Breast epithelium (tissue), 4 donors: ENCODE data around the gene GAPDHS. TPM values are rescaled to one million over a fixed set of nuclear protein-coding genes. Genes with fewer than 3 reads are reported as not detected.

Experiments
- DNase-seq, 2 donors: peaks; one replicate each; pipeline ENCODE4 v3.0.0-alpha.2; 2019; ENCODE audit warnings: low spot score in 2 of 2
- H3K27ac ChIP-seq, 2 donors: fragments of 200-600 bp; sonication (generic) in 1 of 2; one replicate each; pipeline ENCODE4 v1.5.1; 2016 to 2019; ENCODE audit warnings: mild to moderate bottlenecking in 1 of 2
- H3K27me3 ChIP-seq, 2 donors: fragments of 200-600 bp; sonication (generic) in 1 of 2; one replicate each; pipeline versions ENCODE4 v1.5.1 to v1.6.0; 2017 to 2019; ENCODE audit warnings: control low read depth in 1 of 2, mild to moderate bottlenecking in 1 of 2
- H3K36me3 ChIP-seq: fragments of 200-600 bp; one replicate; pipeline ENCODE4 v1.5.1; 2019
- H3K4me1 ChIP-seq, 2 donors: fragments of 200-600 bp; sonication (generic); one replicate each; pipeline ENCODE4 v1.5.1; 2016 to 2019; ENCODE audit warnings: control low read depth in 1 of 2
- H3K4me3 ChIP-seq, 3 donors: fragments of 200-600 bp; sonication (generic); 1 replicate in 2 of 3; 2 replicates in 1 of 3; pipeline ENCODE4 v1.5.1; 2016 to 2019; ENCODE audit warnings: mild to moderate bottlenecking in 3 of 3, moderate library complexity in 2 of 3
- H3K9me3 ChIP-seq, 2 donors: fragments of 200-600 bp; sonication (generic) in 1 of 2; one replicate each; pipeline ENCODE4 v1.5.1; 2016 to 2019; ENCODE audit warnings: control low read depth in 1 of 2
- POLR2A ChIP-seq: fragments of 450-650 bp; IDR thresholded peaks from one replicate; pipeline ENCODE4 v1.6.1; 2016; ENCODE audit warnings: antibody characterized with exemption, mild to moderate bottlenecking, moderate library complexity
- POLR2AphosphoS5 ChIP-seq, 3 donors: sonication (generic); formaldehyde crosslinking; IDR thresholded peaks; one replicate each; pipeline ENCODE4 v1.6.1; 2017; ENCODE audit warnings: antibody characterized with exemption in 3 of 3
- intact Hi-C: fragments of 100-400 bp; cut with DNase I; formaldehyde crosslinking; loops from one replicate; pipeline ENCODE4 v1.15.1; 2023; ENCODE audit warnings: low total_unique reads
- total RNA-seq, 3 donors: library from RNA; depleted of rRNA; stranded (reverse); fragments of >200 nt; gene quantifications; one replicate each; pipeline ENCODE4 v1.1.0, GENCODE V29; 2016
- TF ChIP-seq, protein P1 (sequence below), 3 donors: fragments of 450-650 bp; IDR thresholded peaks; one replicate each; pipeline ENCODE4 v1.5.1; 2016 to 2017; ENCODE audit warnings: antibody characterized with exemption in 3 of 3, mild to moderate bottlenecking in 3 of 3, moderate library complexity in 3 of 3

Gene GAPDHS
- total RNA-seq, 3 donors from 2014 or later, result not detected

- TF ChIP-seq, protein P1, sequence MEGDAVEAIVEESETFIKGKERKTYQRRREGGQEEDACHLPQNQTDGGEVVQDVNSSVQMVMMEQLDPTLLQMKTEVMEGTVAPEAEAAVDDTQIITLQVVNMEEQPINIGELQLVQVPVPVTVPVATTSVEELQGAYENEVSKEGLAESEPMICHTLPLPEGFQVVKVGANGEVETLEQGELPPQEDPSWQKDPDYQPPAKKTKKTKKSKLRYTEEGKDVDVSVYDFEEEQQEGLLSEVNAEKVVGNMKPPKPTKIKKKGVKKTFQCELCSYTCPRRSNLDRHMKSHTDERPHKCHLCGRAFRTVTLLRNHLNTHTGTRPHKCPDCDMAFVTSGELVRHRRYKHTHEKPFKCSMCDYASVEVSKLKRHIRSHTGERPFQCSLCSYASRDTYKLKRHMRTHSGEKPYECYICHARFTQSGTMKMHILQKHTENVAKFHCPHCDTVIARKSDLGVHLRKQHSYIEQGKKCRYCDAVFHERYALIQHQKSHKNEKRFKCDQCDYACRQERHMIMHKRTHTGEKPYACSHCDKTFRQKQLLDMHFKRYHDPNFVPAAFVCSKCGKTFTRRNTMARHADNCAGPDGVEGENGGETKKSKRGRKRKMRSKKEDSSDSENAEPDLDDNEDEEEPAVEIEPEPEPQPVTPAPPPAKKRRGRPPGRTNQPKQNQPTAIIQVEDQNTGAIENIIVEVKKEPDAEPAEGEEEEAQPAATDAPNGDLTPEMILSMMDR (IDR thresholded peaks at IDR 0.05), result no peak
- TF ChIP-seq POLR2AphosphoS5 (IDR thresholded peaks at IDR 0.05) (no peak), POLR2A (no peak)
- Histone ChIP-seq H3K4me3 (no peak overlapping the region), H3K4me1 (no peaks in the 10 kb centered on the region), H3K36me3 (no peaks in the 10 kb centered on the region), H3K9me3 (no peaks in the 10 kb centered on the region), H3K27ac (no peak overlapping the region), H3K27me3 (peaks cover 3 to 11% of the 10 kb centered on the region in 2 donors)
- intact Hi-C loops, result no loop called here
- no peak for DNase-seq
Observed at GRCh38 chr19:35554076-35554475, 20.8 kb downstream of the GAPDHS start.

DNA sequence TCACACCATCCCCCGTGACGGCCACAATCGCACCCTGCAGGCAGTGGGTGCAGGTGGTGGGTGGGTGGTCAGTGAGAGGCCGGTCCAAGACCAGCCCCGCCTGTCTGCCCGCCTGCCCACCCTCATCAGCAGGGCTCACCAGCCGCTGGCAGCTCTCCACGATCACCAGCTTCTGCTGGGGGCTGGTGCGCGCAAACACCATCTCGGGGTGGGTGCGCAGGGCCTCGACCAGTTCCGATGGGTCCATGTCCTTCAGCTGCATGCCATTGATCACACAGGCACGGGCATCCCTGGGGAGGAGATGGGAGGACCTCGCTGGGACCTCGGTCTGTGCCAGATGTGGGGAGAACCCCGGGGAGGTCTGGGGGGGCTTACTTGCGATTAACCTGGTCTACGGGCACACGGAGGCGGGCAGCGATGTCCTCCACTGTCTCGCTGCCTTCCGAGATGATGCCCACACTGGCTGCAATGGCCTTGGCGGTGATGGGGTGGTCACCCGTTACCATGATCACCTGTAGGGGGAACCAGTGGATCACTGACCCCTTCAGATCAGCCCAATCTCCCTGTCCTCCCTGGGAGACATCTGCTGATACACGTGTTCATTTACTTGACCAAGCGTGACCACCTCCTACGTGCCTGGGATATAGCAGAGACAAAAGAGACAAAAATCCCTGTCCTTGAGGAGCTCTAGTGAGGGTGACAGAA is 22.2 kb downstream of the GAPDHS start:
- Histone ChIP-seq H3K27me3 (peaks cover 3 to 25% of the 10 kb centered on the region in 2 donors), H3K36me3 (no peaks in the 10 kb centered on the region), H3K4me1 (no peaks in the 10 kb centered on the region), H3K27ac (no peak overlapping the region), H3K9me3 (no peaks in the 10 kb centered on the region), H3K4me3 (no peak overlapping the region)
- TF ChIP-seq POLR2AphosphoS5 (IDR thresholded peaks at IDR 0.05), result no peak
- TF ChIP-seq POLR2A, result no peak
- TF ChIP-seq, protein P1 (IDR thresholded peaks at IDR 0.05), result no peak
- intact Hi-C loops, result no loop called here
- DNase-seq, result no peak

- intact Hi-C loops, result no loop called here
- no peak overlapping the region for H3K27ac ChIP-seq
- no peaks in the 10 kb centered on the region for H3K9me3 ChIP-seq
- TF ChIP-seq POLR2A (no peak), POLR2AphosphoS5 (IDR thresholded peaks at IDR 0.05) (no peak)
- TF ChIP-seq, protein P1 (IDR thresholded peaks at IDR 0.05), result no peak
- no peak overlapping the region for H3K4me3 ChIP-seq
- no peaks in the 10 kb centered on the region for H3K36me3 ChIP-seq
- H3K4me1 ChIP-seq, result no peaks in the 10 kb centered on the region
- peaks cover 3 to 31% of the 10 kb centered on the region in 2 donors for H3K27me3 ChIP-seq
- no peak for DNase-seq
Observed at GRCh38 chr19:35556025-35556590, 22.9 kb downstream of the GAPDHS start.

DNA sequence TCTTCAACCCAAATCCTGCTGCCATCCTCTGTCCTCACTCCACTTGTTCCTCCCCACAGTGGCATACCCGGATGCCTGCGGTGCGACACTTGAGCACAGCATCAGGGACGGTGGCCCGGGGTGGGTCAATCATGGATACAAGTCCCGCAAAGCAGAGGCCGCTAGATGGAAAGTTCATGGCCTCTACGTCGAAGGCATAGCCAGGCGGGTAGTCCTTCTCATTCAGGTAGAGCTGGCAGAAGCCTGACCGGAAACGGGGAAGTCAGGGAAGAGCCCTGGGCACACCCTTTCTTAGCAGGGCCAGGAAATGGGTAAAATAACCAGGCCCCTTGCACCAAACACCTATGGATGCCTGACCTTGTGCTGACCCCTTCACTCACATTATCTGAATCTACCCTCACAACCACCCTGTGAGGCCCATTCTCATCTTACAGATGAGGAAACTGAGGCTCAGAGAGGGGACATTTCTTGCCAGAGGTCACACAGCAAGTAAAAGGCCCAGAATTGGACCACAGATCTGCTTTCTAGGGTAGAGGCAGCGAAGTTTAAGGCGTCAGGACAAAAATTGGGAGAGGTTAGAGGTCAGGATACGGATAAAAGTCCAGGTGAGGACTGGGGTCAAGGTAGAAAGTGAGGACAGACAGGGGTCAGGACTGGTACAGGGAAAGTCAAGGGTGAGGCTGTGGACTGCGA is 23.7 kb downstream of the GAPDHS start:
- peaks cover 3 to 35% of the 10 kb centered on the region in 2 donors for H3K27me3 ChIP-seq
- H3K9me3 ChIP-seq, result no peaks in the 10 kb centered on the region
- no peak overlapping the region for H3K27ac ChIP-seq
- TF ChIP-seq, protein P1 (IDR thresholded peaks at IDR 0.05), result no peak
- TF ChIP-seq POLR2AphosphoS5 (IDR thresholded peaks at IDR 0.05) (no peak), POLR2A (no peak)
- H3K4me3 ChIP-seq, result peak overlapping the region in 2 of 3 donors; percentile 49 to 67
- intact Hi-C loops, result no loop called here
- DNase-seq, result no peak
- H3K4me1 ChIP-seq, result no peaks in the 10 kb centered on the region
- H3K36me3 ChIP-seq, result no peaks in the 10 kb centered on the region
